ENCODE results near the gene PCDHB12. TPM values are rescaled to one million over a fixed set of nuclear protein-coding genes. Genes with fewer than 3 reads are reported as not detected.

The PCDHB12 gene
- total RNA-seq, 2 experiments from 2014 or later: not detected

DNA sequence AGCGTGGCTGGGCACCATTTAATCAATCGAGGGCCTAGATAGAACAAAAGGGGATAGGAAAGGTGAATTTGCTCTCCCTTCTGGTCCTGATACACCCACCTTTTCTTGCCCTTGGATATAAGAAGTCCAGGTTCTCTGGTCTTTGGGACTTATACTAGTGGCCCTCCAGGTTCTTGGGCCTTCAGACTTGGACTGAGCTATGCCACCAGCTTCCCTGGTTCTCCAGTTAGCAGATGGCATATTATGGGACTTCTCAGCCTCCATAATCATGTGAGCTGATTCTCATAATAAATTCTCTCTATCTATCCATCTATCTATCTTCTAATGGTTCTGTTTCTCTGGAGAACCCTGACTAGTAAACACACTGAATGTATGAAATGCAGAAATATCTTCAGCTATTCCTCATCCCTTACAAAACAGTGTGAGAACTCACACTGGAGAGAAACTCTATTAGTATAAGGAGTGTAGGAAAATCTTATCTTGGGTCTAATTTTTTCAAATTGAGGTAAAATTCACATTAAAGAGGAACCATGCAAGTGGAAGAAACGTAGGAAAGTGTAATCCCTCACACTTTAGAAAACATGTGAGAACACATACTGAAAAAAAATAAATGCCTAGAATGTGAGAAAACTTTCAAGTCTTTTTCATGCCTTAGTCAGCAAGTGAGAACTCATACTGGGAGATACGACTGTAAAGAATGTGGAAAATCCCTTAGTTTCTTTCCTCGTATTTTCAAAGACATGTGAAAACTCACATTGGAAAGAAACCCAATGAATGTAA is 52.1 kb downstream of the PCDHB12 start:
- Mint-ChIP-seq H3K9me3 (peaks cover 65% of the 10 kb centered on the region), H3K4me1 (no peaks in the 10 kb centered on the region), H3K27ac (no peak overlapping the region), H3K36me3 (ENCODE audit: low read depth) (peaks cover 16% of the 10 kb centered on the region), H3K27me3 (no peaks in the 10 kb centered on the region), H3K4me3 (no peak overlapping the region)
- CTCF ChIA-PET: no interaction called here
- POLR2A ChIA-PET: interaction anchor here (1.5 kb wide), 1 partner anchor 59 kb away, joined by 4 read pairs; no protein-coding TSS in a partner anchor
- no peak for DNase-seq

GRCh38 chr5:141261238-141261546 is 52.7 kb downstream of the PCDHB12 start:
- no peak for DNase-seq
- Mint-ChIP-seq H3K4me3 (no peak overlapping the region), H3K9me3 (peaks cover 65% of the 10 kb centered on the region), H3K27ac (no peak overlapping the region), H3K4me1 (no peaks in the 10 kb centered on the region), H3K27me3 (no peaks in the 10 kb centered on the region), H3K36me3 (ENCODE audit: low read depth) (peaks cover 16% of the 10 kb centered on the region)
- POLR2A ChIA-PET: interaction anchor here (1.5 kb wide), 1 partner anchor 59 kb away, joined by 4 read pairs; no protein-coding TSS in a partner anchor
- CTCF ChIA-PET: no interaction called here

Other genes starting within 250 kb of the PCDHB12 start
- gene PCDHAC2, start 242.2 kb upstream of the PCDHB12 start, total RNA-seq: not detected
- gene PCDHB1, start 157.3 kb upstream of the PCDHB12 start, total RNA-seq: not detected
- under 1 TPM in 1 of 2 experiments, not detected in 1; 0.20 TPM for gene PCDHB2, start 114.1 kb upstream of the PCDHB12 start, total RNA-seq
- gene PCDHB3, start 108.2 kb upstream of the PCDHB12 start, total RNA-seq: not detected
- not detected for gene PCDHB4, start 86.9 kb upstream of the PCDHB12 start, total RNA-seq
- gene PCDHB5, start 73.5 kb upstream of the PCDHB12 start, total RNA-seq: not detected
- gene PCDHB6, start 58.7 kb upstream of the PCDHB12 start, total RNA-seq: not detected
- not detected for gene PCDHB7, start 36.1 kb upstream of the PCDHB12 start, total RNA-seq
- not detected for gene PCDHB8, start 30.9 kb upstream of the PCDHB12 start, total RNA-seq
- not detected for gene PCDHB16, start 26.3 kb upstream of the PCDHB12 start, total RNA-seq
- gene PCDHB9, start 21.6 kb upstream of the PCDHB12 start, total RNA-seq: not detected
- not detected for gene PCDHB10, start 16.4 kb upstream of the PCDHB12 start, total RNA-seq
- gene PCDHB11, start 9.1 kb upstream of the PCDHB12 start, total RNA-seq: not detected
- not detected for gene PCDHB13, start 5.2 kb downstream of the PCDHB12 start, total RNA-seq
- not detected for gene PCDHB14, start 14.6 kb downstream of the PCDHB12 start, total RNA-seq
- gene PCDHB15, start 36.7 kb downstream of the PCDHB12 start, total RNA-seq: not detected
- under 1 TPM; 0.38 to 0.50 TPM for gene SLC25A2, start 95.3 kb downstream of the PCDHB12 start, total RNA-seq
- 10 to 100 TPM; 74.3 to 75.1 TPM for gene TAF7, start 112.1 kb downstream of the PCDHB12 start, total RNA-seq
- gene PCDHGA1, start 121.8 kb downstream of the PCDHB12 start, total RNA-seq: under 1 TPM in 1 of 2 experiments, not detected in 1; 0.05 TPM
- under 1 TPM in 1 of 2 experiments, not detected in 1; 0.05 TPM for gene PCDHGA2, start 130.0 kb downstream of the PCDHB12 start, total RNA-seq
- not detected for gene PCDHGA3, start 135.1 kb downstream of the PCDHB12 start, total RNA-seq
- gene PCDHGB1, start 141.4 kb downstream of the PCDHB12 start, total RNA-seq: under 1 TPM in 1 of 2 experiments, not detected in 1; 0.13 TPM
- gene PCDHGA4, start 146.3 kb downstream of the PCDHB12 start, total RNA-seq: under 1 TPM; 0.08 to 0.10 TPM
- gene PCDHGB2, start 151.3 kb downstream of the PCDHB12 start, total RNA-seq: under 1 TPM; 0.18 to 0.23 TPM
- not detected for gene PCDHGA5, start 155.4 kb downstream of the PCDHB12 start, total RNA-seq
- gene PCDHGB3, start 161.5 kb downstream of the PCDHB12 start, total RNA-seq: under 1 TPM; 0.10 to 0.25 TPM
- under 1 TPM; 0.10 TPM for gene PCDHGA6, start 165.2 kb downstream of the PCDHB12 start, total RNA-seq
- under 1 TPM in 1 of 2 experiments, not detected in 1; 0.08 TPM for gene PCDHGA7, start 174.0 kb downstream of the PCDHB12 start, total RNA-seq
- not detected for gene PCDHGB4, start 179.0 kb downstream of the PCDHB12 start, total RNA-seq
- not detected for gene PCDHGA8, start 183.9 kb downstream of the PCDHB12 start, total RNA-seq
- not detected for gene PCDHGB5, start 189.2 kb downstream of the PCDHB12 start, total RNA-seq
- gene PCDHGA9, start 194.1 kb downstream of the PCDHB12 start, total RNA-seq: not detected
- gene PCDHGB6, start 199.3 kb downstream of the PCDHB12 start, total RNA-seq: not detected
- gene PCDHGA10, start 204.3 kb downstream of the PCDHB12 start, total RNA-seq: under 1 TPM in 1 of 2 experiments, not detected in 1; 0.05 TPM
- gene PCDHGB7, start 209.0 kb downstream of the PCDHB12 start, total RNA-seq: under 1 TPM in 1 of 2 experiments, not detected in 1; 0.08 TPM
- gene PCDHGA11, start 212.3 kb downstream of the PCDHB12 start, total RNA-seq: not detected
- gene PCDHGA12, start 221.8 kb downstream of the PCDHB12 start, total RNA-seq: not detected

Data from activated CD4-positive, alpha-beta memory T cell treated with anti-CD3 and anti-CD28 coated beads, Interleukin-2, amount 10 ng/mL, durations not matched to agents 7 days and 5 days (primary cell).